GM19328 (cell line): ENCODE measurements around the gene MYBPH.

Source experiments
- ATAC-seq: cut with Tn5 transposase; IDR thresholded peaks from one replicate; pipeline ENCODE4 v1.9.1; 2021; ENCODE audit warnings: mild to moderate bottlenecking, moderate library complexity; ENCODE audit not compliant: unreplicated experiment

The MYBPH gene

GRCh38 chr1:203150511-203151297, 24.9 kb downstream of the MYBPH start:
- ATAC-seq = no peak

GRCh38 chr1:203149188-203149840, 26.3 kb downstream of the MYBPH start:
- no peak for ATAC-seq

DNA sequence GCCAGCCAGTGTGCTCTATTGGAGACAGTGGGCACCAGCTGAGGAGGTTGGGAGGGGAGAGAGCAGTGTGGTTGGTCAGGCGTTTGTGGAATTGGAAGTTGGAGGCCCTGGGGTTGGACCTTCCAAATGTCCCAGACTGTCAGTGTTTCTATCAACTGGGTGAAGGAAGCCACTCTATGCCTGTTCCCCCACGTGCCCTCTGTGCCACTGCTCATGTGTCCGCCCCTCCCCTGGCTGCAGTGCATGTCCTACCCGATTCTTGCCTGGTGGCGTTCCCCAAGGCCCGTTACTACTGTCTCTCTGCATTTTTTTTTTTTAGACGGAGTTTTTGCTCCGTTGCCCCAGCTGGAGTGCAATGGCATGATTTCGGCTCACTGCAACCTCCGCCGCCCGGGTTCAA, 27.0 kb downstream of the MYBPH start:
- no peak for ATAC-seq

GRCh38 chr1:203148127-203148526, 27.5 kb downstream of the MYBPH start:
- no peak for ATAC-seq

- ATAC-seq = no peak
Observed at GRCh38 chr1:203147376-203147775, 28.2 kb downstream of the MYBPH start.

DNA sequence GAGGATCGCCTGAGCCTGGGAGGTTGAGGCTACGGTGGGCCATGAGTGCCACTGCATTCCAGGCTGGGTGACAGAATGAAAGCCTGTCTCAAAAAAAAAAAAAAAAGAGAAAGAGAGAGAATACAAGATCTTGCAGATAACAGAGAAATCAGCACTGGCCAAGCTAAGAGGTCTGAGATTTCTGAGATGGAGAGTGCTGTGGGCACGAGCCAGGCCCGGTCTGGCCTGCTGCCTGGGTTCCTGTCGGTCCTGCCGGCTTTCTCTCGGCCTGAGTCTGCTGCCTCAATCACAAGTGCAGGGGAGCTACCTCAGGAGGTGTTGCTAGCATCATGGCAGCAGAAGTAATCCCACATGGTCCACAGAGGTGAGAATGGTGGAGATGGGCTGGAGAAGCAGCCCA, 29.1 kb downstream of the MYBPH start:
- no peak for ATAC-seq

DNA sequence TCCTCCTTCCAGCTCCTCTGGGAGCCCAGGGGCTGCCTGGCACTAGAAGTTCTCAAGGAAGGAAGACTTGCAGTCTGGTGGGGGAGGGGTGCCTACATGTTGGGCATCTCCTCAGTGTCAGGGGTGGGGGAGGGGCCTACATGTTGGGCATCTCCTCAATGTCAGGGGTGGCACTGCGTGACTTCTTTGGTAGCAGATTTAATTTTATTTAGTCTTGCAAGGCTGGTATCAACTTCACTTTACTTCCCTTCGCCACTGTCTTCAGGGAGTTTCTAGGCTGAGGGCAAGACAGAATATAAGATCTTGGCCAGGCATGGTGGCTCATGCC, 29.6 kb downstream of the MYBPH start:
- ATAC-seq = no peak

- no peak for ATAC-seq
Observed at GRCh38 chr1:203145321-203146041, 30.1 kb downstream of the MYBPH start.

GRCh38 chr1:203144661-203145060, 31.0 kb downstream of the MYBPH start:
- ATAC-seq = no peak

- no peak for ATAC-seq
Observed at GRCh38 chr1:203143641-203144040, 32.0 kb downstream of the MYBPH start.

GRCh38 chr1:203142684-203143408, 32.8 kb downstream of the MYBPH start:
- no peak for ATAC-seq

- no peak for ATAC-seq
Observed at GRCh38 chr1:203142124-203142523, 33.5 kb downstream of the MYBPH start.

- no peak for ATAC-seq
Observed at GRCh38 chr1:203140743-203141520, 34.7 kb downstream of the MYBPH start.

DNA sequence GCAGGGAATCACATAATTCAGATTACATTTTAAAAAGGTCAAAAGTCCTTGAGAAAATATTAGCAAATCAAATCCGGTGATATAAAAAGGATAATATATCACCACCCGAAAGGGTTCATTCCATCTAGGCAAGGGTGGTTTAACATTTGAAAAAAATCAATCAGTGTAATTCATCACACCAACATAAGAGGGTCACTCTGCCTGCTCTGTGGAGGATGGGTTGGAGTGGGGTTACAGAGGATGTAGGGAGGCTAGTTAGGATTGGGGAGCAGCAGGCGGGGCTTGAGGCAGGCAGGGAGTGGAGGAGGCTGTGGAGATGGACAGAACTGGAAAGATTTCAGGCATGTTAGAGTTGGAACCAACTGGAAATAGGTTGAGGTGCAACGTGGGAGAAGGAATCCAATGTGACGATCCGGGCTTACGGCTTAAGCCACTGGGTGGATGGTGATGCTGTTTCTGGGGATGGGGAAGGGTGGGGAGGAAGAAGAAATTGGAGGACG, 35.6 kb downstream of the MYBPH start:
- ATAC-seq = no peak

DNA sequence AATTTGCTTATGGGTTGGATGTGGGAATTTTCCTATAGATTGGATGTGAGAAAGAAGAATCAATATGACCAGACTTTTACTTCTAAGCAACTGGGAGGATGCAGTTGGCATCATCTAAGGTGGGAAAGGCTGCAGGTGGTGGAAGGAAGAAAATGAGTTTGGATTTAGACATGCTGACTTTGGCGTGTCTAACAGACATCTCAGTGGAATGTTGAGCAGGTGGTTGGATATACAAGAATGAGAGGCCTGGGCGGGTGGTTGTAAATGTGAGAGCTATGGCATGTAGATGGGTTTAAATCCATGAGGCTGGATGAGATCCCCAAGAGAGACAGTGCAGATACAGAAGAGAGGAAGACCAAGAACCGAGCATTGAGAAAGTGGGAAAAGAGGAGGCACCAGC, 37.6 kb downstream of the MYBPH start:
- no peak for ATAC-seq

GRCh38 chr1:203137324-203137723, 38.3 kb downstream of the MYBPH start:
- no peak for ATAC-seq

DNA sequence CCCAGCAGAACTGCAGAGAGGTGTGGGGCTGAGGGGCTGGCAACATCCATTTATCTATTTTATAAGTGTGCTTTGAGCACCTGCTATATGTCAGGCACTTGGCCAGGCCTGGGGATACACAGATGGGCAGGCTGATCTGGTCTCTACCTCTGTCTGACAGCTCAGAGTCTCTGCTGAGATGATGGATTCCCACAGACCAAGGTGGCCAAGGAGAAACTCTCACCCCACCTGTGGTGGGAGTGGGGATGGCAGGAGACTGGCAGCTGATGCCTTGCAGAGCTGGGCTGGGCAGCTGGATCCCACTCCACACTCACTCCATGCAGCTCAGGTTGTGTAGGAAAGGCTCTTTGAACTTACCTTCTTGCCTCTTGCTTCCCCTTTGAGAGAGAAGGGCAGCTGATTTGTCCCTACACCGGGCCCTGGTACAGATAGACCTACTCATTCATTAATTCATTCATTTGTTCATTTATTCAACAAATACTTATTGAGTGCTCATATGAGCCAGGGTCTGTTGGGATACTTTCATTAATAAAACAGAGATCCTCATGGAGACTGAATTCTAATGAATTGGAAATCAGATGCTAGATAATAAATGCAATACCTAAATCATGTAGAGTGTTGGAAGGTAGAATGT, 39.1 kb downstream of the MYBPH start:
- no peak for ATAC-seq

GRCh38 chr1:203135636-203136305, 39.9 kb downstream of the MYBPH start:
- no peak for ATAC-seq

DNA sequence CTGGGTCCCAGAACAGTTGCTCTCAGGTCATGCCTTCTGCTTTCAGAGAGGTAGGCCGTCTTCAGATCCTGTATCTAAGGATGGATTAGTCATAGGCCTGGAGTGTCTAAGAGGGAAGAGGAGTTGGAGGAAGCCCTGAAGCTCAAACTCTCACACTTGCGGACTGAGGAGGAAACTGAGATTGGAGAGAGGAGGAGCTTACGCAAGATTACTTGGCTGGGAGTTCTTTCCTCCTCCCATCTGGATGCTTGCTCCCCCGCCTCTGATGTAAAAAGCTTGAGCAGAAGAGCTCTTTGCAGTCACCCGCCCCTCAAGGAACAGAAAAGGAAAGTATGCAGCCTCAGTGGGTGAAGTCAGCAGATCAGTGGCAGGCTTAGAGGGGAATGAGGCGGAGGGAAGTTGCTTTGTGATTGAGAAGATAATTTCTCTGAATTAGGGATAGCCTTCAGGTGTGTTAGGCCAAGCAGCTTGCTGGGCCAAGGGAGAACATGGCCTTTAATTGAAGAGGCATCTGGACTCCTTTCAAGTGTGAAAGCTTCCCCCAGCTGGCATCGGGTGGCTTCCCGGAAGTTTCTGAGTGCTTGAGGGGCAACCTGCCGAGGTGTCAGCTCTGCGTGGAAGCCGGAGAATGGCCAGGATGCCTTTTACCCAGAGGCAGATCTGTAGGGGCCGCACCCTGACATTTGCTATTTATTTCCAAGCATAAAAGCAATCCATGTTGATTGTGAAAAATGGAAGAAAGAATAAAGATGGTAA, 41.5 kb downstream of the MYBPH start:
- no peak for ATAC-seq
